H54 (cell line): ENCODE results near the gene POT1.

Experiments used
- DNase-seq: peaks from one replicate; pipeline ENCODE4 v3.0.0; 2011; ENCODE audit warnings: low spot score, mixed read lengths; ENCODE audit not compliant: insufficient read length
- FAIRE-seq: peaks from 3 replicates; lab custom pipeline; 2011; peaks lifted over from hg19 to GRCh38; lab: Jason Lieb, UNC
- POLR2A ChIP-seq: IDR thresholded peaks from 2 replicates; pipeline ENCODE4 v1.6.1; 2011; ENCODE audit warnings: low read depth, mild to moderate bottlenecking, low read length

POT1 gene

DNA sequence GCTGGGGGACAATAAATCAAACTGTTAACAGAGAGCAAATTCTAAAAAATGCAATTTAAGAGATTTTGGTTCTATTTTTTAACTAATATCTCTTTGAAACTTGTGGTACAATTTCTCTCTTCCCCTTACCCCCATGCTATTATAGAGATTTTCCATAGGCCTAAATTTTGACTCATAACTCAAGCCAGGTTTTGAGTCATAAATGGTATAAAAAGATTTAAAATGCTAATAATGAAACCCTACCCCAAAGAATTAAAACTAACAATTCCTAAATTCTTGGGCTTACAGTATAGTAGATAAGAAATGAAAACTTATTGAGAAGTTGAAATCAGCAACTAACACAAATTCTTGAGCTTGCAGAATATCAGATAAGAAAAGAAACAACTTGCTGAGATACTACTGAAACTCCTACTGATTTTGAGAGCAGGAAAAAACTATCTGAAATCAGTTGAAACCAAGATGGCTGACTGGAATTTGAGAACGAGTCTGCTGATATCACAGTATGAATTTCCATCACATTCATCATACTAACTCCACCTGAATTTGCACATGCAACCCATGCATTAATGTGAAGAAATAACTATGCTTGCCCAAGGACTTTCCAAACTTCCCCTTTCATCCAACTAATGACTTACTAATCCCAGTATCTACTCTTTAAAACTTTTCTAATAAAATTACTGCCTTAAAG, 36.3 kb downstream of the POT1 start:
- no peak for TF ChIP-seq POLR2A
- peak; percentile 61 for FAIRE-seq
- DNase-seq = no peak

DNA sequence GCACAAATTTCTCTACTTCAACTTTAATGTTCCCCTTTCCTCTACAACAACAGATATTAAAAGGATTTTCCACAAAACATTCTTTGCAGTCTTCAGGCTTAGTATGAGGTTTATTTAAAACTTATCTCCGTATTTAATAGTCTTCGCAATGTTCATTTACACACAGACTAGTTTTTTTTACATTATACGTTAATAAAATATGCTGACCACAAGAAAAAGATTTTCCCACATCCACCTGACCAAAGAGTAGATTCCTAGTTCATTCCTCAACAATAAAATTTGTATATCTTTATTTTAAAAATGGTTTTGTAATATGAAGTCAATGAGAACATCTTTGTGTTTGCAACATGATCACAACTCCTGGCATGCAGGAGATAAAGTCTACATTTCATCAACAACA, 42.4 kb downstream of the POT1 start:
- DNase-seq (no peak), FAIRE-seq (no peak)
- no peak for TF ChIP-seq POLR2A

DNA sequence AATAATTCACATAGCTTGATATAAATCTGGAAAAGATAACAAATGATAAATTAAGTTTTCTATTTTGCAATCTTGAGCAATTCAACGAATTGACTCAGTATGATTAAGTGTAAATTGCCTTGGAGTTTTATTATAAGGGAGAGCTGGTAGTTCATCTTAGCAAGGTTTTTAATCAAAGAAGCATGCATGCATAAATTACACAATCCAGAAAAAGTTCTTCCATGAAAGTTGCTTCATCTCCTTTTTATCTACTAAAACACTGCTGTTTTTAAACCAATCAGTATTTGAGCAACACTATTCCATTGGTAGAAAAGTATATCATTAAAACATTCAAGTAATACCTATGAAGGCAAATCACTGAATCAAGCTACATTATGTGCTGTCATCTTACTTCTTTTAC, 47.6 kb downstream of the POT1 start:
- TF ChIP-seq POLR2A = no peak
- FAIRE-seq = no peak
- DNase-seq = no peak

DNA sequence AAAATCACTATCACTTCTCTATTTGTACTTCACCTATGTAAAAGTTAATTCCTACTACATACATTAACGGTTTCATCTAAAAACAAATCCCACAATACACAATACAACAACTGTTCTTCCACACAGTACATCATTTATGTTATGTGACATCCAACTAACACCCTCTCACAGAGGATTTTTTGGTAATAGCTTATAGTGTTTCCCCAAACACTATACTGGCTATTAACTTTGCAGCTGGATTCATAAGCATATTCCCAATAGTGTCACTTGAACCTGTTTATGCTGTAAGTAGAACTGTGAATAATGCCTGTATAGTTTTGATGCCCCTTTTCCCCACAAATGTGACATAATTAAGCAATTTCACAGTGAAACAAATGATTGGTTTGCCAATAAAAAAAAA, 49.9 kb downstream of the POT1 start:
- no peak for TF ChIP-seq POLR2A
- no peak for FAIRE-seq
- no peak for DNase-seq

DNA sequence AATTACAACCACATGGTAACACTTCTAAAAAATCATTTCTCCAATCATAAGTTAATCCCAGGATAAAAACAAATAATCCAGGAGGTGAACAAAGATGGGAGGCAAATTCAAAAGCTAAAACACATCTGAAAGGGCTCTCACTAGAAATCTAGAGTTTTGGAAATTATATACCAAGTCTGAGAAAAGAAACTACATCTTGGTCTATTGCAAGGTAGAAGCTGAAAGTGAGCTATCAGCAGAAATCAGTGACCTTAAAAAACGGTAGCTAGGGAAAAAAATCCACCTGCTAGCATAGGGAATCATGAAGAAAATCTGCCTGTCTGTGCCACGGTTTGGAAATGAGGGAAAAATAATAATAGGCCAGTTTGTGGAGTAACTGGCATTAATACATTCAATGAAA, 50.5 kb downstream of the POT1 start:
- no peak for FAIRE-seq
- no peak for TF ChIP-seq POLR2A
- DNase-seq = no peak

DNA sequence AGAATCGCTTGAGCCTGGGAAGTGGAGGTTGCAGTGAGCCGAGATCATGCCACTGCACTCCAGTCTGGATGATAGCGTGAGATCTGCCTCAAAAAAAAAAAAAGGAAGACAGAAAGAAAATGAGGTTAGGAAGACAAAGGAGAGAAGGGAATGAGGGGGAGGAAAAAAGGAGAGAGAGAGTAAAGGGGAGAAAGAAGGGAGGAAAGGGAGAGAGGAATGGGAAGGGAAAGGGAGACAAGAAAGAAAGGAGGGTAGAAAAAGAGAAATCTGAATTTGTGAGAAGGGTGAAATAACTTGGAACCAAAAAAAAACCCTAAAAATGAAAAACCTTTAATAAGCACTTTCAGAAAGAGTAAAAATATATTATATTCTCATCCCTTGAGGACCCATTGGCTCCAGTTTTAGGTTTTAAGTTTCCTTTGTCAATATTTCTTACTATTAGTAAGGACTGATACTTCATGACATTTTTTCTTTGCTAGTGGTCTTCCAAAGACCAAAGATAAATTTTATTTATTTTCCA, 54.9 kb downstream of the POT1 start:
- FAIRE-seq (no peak), DNase-seq (no peak)
- no peak for TF ChIP-seq POLR2A

DNA sequence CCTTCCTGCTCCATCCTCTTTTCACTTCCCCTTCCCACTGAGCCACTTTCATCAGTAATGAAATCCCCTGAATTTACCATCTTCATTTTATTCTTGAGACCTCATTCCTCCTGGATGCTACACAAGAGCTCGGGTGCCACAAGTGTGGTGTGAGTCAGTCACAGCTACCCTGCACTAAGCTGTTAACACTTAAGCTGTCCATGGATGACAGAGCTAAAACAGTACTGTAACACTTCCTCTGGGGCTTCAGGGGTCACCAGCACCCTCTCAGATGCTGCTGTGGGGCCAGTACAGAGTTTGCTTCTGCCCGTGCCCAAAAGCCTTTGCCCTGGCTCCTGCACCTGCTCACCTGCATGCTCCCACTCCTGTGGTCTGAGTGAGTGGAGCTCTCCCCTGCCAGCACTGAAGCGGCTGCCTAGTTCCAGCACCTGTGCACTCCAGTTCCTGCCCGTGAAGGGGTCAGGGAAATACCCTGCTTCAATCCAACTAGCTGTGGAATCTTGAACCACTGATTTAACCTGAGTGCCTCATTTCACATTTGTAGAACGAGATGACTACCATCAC, 71.9 kb downstream of the POT1 start:
- FAIRE-seq (no peak), DNase-seq (no peak)
- TF ChIP-seq POLR2A = no peak

DNA sequence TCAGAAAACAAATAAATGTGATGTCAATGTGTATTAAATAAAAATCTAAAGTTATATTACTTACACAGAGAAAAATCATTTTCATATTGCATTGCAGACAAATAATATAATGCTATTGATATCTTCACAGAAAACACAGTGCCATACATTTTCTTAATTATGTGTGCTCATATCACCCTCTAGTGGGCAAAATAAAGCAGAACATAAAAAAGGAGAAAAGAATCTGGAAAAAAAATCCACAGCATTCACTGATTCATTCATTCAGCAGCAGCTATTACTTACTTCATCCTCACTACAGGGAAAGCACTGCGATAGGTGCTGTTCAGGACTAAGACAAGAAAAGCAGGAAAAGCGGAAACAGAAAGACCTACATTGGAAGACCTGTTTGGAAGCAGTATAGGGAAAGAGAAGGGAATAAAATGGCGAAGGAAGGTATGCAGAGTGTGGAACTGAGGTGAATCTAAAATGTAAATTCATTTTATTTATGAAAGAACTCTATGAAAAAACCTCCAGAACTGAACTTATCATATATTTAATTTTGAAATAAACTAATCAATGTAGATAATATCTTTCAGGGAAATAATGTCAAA, 73.2 kb downstream of the POT1 start:
- DNase-seq = peak; percentile 2
- no peak for TF ChIP-seq POLR2A
- FAIRE-seq = peak; percentile 88

DNA sequence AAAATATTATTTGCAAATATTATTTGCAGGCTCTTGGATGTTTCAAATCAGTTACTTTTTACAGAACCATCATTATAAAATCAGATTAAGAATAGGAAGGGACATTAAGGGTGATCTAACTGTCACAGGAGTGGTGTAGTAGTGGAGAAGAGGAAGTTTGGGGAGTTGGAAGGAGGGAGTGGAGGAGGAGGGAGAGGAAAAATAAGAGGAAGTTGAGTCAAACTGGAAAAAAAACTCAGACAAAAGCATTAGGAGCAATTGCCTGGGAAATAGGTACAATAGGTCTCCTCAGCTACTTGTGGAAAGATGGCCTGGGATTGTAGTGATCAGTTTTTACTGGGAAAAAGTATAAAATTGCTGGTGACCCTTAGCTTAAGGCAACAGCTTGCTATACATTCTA, 86.3 kb downstream of the POT1 start:
- DNase-seq = no peak
- no peak for FAIRE-seq
- TF ChIP-seq POLR2A = no peak

DNA sequence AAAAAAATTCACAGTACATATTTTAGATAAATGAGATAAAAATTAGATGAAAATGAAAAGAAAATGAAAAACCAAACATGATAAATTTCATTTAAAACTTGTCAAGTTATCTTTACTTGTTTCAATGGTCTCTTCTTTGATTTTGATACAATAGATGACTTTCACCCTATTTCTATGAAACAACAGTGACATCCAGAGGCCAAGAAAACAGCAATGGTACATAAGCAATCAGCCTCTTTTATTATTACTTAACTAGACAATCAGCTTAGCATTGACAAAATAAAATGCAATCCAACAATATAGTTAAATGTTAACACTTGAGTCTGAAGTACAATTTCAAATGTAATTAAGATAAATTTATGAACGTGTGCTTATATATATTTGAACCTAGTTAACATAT, 89.2 kb downstream of the POT1 start:
- FAIRE-seq (no peak), DNase-seq (no peak)
- TF ChIP-seq POLR2A = no peak

DNA sequence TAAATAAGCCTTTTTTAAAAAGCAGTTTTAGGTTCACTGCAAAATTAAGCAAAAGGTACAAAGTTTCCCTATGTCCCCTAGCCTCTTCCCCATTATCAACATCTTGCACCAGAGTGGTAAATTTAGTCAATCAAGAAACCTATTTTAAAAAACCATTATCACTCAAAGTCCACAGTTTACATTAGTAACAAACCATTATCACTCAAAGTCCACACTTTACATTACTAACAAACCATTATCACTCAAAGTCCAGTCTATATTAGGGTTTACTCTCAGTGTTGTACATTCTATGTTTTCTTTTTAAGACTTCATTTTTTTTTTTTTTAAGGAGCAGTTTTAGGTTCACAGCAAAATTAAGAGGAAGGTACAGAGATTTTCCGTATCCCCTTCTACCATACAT, 89.9 kb downstream of the POT1 start:
- DNase-seq (no peak), FAIRE-seq (no peak)
- no peak for TF ChIP-seq POLR2A

DNA sequence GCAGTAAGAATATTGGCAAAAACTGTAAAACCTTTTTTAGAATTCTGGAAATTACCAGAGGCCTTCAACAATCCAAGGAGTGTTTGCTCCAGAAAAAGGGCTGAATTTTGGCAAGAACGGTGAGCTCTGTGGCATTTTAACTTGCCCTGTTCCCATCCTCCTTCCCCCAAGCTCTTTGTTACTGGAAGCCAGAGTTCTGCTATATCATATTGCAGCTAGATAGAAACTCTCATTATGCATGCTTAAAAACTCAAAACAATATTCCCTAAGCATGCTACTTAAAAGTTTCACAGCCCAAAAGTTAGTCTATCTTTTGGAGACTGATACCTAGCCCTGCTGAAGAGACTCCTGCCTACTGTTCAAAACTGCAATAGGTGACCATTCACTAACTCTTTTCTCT, 93.5 kb downstream of the POT1 start:
- DNase-seq = no peak
- TF ChIP-seq POLR2A = no peak
- FAIRE-seq = no peak

DNA sequence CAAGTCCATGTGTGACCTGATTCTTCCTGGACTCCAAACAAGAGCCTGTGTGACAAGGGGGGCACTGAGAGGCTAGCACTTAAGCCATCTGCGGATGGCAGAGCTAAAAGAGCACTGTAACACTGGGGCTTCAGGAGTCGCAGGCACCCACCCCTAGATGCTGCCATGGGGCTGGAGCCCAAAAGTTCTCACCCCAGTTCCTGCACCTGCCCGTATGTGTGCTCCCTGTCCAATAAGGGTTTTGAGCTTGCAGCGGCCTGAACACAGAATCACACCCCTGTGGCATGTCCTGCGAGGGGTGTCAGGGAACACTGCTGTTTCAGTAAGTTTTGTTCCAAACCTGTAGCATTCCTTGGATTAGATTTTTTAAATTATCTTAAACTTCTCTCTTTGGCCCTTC, 110.8 kb downstream of the POT1 start:
- no peak for DNase-seq
- no peak for FAIRE-seq
- no peak for TF ChIP-seq POLR2A

DNA sequence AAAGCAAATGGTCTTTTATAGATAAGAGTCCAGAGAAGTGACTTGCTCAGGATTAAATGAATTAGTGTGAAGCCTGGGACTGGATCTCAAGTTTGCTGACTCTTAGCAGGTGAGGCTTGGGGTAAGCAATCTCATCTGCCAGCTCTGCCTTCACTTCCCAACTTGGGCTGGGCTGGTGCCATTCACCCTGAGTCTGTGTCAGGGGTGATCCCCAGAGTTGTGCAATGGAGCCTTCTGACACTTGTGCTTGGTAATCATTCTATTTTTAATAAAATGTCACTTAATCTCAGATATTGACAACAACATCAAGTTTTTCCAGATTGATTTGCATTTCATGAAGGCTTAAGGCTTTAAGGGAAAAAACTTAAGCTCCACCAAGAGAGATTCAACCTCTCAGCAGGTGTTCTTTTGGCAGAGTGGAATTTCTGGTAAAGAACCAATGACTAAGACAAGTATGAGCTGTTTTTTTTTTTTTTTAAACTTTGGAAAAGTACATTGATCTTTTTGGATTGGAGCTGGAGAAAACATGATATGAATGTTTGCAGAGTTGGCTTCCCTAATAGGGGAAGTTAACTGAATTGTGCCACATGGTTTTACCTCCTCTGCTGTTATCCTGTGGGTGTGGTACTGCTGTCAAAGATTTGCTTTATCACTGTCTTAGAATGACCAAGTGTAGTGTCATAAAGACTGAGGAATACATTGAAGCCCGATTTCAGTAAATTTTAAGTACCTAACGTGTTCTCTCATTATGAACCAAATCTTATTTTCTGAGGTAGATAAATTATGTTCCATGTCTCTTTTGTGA, 115.4 kb downstream of the POT1 start:
- DNase-seq (no peak), FAIRE-seq (no peak)
- no peak for TF ChIP-seq POLR2A

DNA sequence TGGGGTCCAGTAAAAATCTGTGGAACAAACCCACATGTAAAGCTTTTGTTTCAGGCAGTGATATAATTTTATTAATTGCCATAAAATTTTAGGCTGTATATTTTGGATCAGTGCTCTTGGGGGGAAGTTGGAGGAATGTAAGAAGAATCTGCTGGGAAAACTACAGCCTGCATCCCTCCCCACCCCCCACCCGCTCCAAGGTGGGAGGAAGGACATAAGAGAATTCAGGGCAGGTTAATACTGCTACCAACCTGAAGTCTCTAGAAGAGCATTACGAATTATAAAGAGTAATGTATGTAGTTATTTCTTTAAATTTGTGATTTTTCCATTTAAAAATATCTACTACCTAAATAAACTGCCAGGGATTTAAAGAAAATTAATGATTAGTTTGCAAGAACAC, 116.9 kb downstream of the POT1 start:
- FAIRE-seq (no peak), DNase-seq (no peak)
- TF ChIP-seq POLR2A = no peak
